Activated naive CD8-positive, alpha-beta T cell (primary cell): ENCODE results near the gene INVS.
"Not testable (repeated sequence)": the region's sequence is repeated elsewhere in the genome, so short reads cannot be mapped to it uniquely, and the experiment has no call there.

Experiments used
- H3K27ac Mint-ChIP-seq: one replicate; pipeline ENCODE4 v1.8.0; 2021; ENCODE audit warnings: mixed read lengths
- H3K27me3 Mint-ChIP-seq: one replicate; pipeline ENCODE4 v1.8.0; 2021; ENCODE audit warnings: mixed read lengths
- H3K36me3 Mint-ChIP-seq: one replicate; pipeline ENCODE4 v1.8.0; 2021; ENCODE audit warnings: mixed read lengths
- H3K4me1 Mint-ChIP-seq: one replicate; pipeline ENCODE4 v1.8.0; 2021; ENCODE audit warnings: low read depth, mixed read lengths
- H3K4me3 Mint-ChIP-seq: one replicate; pipeline ENCODE4 v1.8.0; 2021; ENCODE audit warnings: mild to moderate bottlenecking, mixed read lengths
- H3K9me3 Mint-ChIP-seq: one replicate; pipeline ENCODE4 v1.8.0; 2021; ENCODE audit warnings: low read depth, mixed read lengths

INVS gene

DNA sequence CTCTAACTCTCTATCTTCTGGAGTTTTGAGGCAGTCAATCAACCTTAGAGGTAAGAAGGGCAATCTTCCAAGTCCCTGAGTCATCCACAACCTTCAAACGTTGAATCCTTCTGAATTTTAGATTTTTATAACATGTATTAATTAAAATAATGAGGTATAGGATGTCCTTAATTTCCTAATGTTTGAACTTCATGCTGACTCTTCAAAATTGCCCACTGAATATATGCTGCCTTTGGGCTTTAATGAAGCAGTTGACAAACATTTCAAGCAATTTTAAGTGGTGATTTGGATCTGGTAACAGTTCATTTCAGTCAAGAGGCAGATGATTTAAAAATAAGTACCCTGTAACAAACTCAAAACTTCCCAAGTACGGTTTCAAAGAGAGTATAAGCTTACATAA lies 26.2 kb upstream of the INVS start:
- Mint-ChIP-seq H3K9me3 (no peaks in the 10 kb centered on the region), H3K27me3 (no peaks in the 10 kb centered on the region), H3K4me3 (no peak overlapping the region), H3K27ac (no peak overlapping the region), H3K4me1 (peaks cover 22% of the 10 kb centered on the region), H3K36me3 (peaks cover 12% of the 10 kb centered on the region)

DNA sequence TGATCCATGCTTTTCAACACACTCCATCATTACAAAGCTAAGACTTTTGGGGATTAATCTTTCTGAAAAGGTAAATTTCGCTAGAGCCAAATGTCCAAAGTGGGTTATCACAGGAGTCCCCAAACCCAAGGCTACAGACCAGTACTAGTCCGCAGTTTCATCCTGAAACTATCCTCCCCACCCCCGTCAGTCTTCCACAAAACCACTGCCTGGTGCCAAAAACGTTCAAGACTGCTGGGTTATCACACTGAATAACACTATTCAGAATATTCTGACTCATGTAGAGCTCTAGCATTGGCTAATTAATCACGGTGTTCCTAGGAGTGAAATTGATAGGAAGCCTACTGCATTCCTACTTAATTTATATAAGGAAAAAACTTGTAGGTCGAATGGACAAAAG lies 24.9 kb upstream of the INVS start:
- Mint-ChIP-seq H3K9me3 (no peaks in the 10 kb centered on the region), H3K4me1 (peaks cover 26% of the 10 kb centered on the region), H3K27ac (no peak overlapping the region), H3K4me3 (no peak overlapping the region), H3K36me3 (peaks cover 15% of the 10 kb centered on the region), H3K27me3 (no peaks in the 10 kb centered on the region)

DNA sequence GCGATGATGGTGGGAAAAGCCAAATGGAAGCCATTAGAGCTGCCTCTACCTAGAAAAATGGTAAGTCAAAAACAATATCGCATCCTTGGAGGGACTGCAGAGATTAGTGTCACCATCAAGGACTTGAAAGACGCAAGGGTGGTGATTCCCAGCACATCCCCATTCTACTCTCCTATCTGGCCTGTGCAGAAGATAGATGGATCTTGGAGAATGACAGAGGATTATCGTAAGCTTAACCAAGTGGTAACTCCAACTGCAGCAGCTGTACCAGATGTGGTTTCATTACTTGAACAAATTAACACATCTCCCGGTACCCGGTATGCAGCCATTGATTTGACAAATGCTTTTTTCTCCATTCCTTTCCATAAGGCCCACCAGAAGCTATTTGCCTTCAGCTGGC lies 24.1 kb upstream of the INVS start:
- Mint-ChIP-seq H3K4me1 (peaks cover 28% of the 10 kb centered on the region), H3K36me3 (peaks cover 15% of the 10 kb centered on the region), H3K9me3 (no peaks in the 10 kb centered on the region), H3K4me3 (no peak overlapping the region), H3K27ac (no peak overlapping the region), H3K27me3 (no peaks in the 10 kb centered on the region)

DNA sequence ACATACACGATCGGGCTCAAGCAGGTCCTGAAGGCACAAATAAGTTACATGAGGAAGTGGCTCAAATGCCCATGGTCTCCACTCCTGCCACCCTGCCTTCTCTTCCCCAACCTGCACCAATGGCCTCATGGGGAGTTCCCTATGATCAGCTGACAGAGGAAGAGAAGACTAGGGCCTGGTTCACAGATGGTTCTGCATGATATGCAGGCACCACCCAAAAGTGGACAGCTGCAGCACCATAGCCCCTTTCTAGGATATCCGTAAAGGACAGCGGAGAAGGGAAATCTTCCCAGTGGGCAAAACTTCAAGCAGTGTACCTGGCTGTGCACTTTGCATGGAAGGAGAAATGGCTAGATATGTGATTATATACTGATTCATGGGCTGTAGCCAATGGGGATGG lies 22.8 kb upstream of the INVS start:
- H3K36me3 Mint-ChIP-seq = peaks cover 15% of the 10 kb centered on the region
- not testable (repeated sequence) for H3K27me3 Mint-ChIP-seq, H3K27ac Mint-ChIP-seq

DNA sequence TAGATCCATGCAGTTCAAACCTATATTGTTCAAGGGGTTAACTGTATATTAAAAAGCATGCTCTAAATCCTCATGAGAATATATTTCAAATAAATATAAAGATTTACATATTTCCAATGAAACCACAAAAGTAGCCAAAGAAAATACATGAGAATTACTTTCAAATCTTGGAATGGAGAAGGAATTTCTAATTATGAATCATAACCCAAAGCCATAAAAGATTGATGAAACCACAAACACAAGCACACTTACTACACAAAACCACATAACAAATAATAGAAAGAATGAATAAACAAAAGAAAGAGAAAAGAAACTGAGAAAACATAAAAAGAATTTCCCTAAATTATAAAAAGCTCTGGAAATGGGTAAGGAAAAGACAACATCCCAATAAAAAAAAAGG lies 16.3 kb upstream of the INVS start:
- H3K36me3 Mint-ChIP-seq = peaks cover 4% of the 10 kb centered on the region
- H3K27me3 Mint-ChIP-seq = no peaks in the 10 kb centered on the region
- no peaks in the 10 kb centered on the region for H3K9me3 Mint-ChIP-seq
- peak overlapping the region; percentile 50 for H3K27ac Mint-ChIP-seq
- H3K4me3 Mint-ChIP-seq = no peak overlapping the region
- peaks cover 76% of the 10 kb centered on the region for H3K4me1 Mint-ChIP-seq

More for the DNA sequence above, 22.8 kb upstream of the INVS start:
- not testable (repeated sequence) for H3K4me3 Mint-ChIP-seq, H3K9me3 Mint-ChIP-seq
- peaks cover 30% of the 10 kb centered on the region for H3K4me1 Mint-ChIP-seq

GRCh38 chr9:100083448-100084127 lies 15.5 kb upstream of the INVS start:
- peak overlapping the region; percentile 50 for H3K27ac Mint-ChIP-seq
- H3K4me1 Mint-ChIP-seq = peaks cover 85% of the 10 kb centered on the region
- no peaks in the 10 kb centered on the region for H3K27me3 Mint-ChIP-seq
- H3K36me3 Mint-ChIP-seq = peaks cover 4% of the 10 kb centered on the region
- H3K9me3 Mint-ChIP-seq = no peaks in the 10 kb centered on the region
- peak overlapping the region; percentile 56 for H3K4me3 Mint-ChIP-seq

DNA sequence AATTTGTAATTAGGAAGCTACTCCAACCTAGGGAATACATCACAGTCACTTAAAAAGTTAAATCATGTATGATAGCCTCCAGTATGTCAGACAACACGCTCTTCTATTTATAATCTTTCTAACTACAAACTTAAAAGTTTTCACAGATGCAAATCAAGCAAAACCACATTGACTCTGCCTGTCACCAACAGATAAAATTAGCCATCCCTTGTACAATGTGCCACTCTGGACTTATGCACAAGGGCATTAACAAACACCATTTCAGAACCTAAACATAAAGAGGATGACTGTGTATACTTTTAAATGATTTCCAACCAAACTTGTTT lies 15.0 kb upstream of the INVS start:
- H3K27ac Mint-ChIP-seq = peak overlapping the region; percentile 50

DNA sequence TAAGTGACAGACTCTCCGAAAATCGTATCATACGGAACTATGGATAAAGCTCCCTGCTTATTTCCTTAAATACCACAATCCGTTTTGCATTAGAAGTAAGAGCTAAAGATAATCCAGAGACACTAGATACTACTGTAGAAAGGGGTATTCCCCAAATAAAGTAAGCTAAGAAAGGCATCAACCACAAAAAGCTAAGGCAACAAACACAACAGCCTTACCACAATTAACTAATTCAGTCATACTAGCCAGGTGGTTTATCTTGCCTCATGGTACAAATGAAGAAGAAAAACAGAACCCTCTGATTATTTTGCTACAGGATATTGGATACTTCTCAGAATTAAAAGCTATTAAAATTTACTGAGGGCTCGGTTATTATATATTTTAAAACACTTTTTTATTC lies 14.3 kb upstream of the INVS start:
- Mint-ChIP-seq H3K36me3 (no peaks in the 10 kb centered on the region), H3K4me1 (peaks cover 84% of the 10 kb centered on the region), H3K27ac (peak overlapping the region; percentile 55), H3K27me3 (no peaks in the 10 kb centered on the region), H3K9me3 (no peaks in the 10 kb centered on the region), H3K4me3 (peak overlapping the region; percentile 63)

More for the DNA sequence above, 15.0 kb upstream of the INVS start:
- no peaks in the 10 kb centered on the region for H3K36me3 Mint-ChIP-seq
- no peak overlapping the region for H3K4me3 Mint-ChIP-seq
- H3K9me3 Mint-ChIP-seq = no peaks in the 10 kb centered on the region
- no peaks in the 10 kb centered on the region for H3K27me3 Mint-ChIP-seq
- peaks cover 82% of the 10 kb centered on the region for H3K4me1 Mint-ChIP-seq

DNA sequence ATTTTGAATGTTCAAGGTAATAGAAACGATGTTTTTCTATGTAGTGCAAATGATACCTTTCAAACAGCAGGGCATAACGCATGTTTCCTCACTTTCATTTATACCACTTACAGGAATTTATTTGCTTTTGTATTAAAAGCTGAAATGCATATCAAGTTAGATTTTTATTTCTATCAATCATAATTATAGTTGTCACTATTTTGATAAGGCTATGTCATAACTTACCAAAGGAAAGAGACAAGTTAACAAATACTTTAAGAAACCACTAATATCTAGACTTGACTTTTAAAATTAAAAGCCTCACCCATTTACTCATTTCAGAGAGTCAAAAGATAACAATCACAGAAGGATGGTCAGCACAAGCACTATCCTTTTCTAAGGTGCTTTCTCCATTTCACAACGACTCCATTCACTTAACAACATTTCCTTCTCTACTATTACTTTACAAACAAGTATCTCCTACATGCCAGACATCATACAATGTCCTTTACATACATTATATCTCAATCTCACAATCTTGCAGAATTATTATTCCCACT lies 12.9 kb upstream of the INVS start:
- Mint-ChIP-seq H3K4me1 (peaks cover 85% of the 10 kb centered on the region), H3K27me3 (no peaks in the 10 kb centered on the region), H3K9me3 (no peaks in the 10 kb centered on the region), H3K27ac (peak overlapping the region; percentile 42), H3K36me3 (no peaks in the 10 kb centered on the region), H3K4me3 (no peak overlapping the region)

DNA sequence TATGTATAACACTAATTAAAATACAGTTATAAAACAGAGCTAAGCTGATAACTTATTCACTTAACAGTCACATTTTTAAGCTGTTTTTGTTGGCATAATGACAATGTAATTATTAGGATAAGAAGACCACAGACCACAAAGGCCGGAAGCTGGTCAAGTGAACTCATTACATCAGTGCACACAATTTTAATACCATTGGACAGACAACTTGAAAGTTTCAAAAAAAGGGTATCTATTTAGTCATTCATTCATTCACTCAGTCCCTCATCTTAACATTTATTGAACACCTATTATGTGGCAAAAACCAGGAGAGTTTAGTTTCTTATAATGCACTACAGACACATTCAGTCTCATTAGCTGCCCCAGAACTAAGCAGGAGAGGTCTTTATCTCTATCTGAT lies 11.8 kb upstream of the INVS start:
- Mint-ChIP-seq H3K4me1 (peaks cover 84% of the 10 kb centered on the region), H3K9me3 (no peaks in the 10 kb centered on the region), H3K27ac (peak overlapping the region; percentile 24), H3K27me3 (no peaks in the 10 kb centered on the region), H3K4me3 (peak overlapping the region; percentile 45), H3K36me3 (peaks cover 2% of the 10 kb centered on the region)

GRCh38 chr9:100088202-100088601 lies 10.8 kb upstream of the INVS start:
- Mint-ChIP-seq H3K9me3 (no peaks in the 10 kb centered on the region), H3K4me3 (peak overlapping the region; percentile 45), H3K4me1 (peaks cover 81% of the 10 kb centered on the region), H3K27ac (peak overlapping the region; percentile 69), H3K36me3 (peaks cover 2% of the 10 kb centered on the region), H3K27me3 (no peaks in the 10 kb centered on the region)

DNA sequence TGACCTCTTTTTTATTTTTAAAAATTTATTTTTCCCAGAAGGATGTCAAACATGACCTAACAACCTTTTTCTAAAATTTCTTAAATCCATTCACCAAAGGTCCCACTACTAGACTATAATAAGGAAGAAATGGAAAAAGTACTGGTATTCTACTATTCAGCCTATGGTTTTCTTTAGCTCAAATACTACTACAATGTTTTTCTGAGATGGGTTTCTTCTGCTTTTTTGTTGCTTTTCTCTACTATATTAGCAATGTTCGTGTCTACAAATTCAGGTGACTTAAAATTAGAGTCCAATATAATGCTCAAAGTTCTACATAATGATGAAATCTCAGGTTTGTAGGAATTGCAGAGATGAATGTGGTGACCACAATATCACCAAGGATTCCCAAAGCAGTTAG lies 8.2 kb upstream of the INVS start:
- Mint-ChIP-seq H3K27me3 (no peaks in the 10 kb centered on the region), H3K4me1 (peaks cover 74% of the 10 kb centered on the region), H3K36me3 (peaks cover 2% of the 10 kb centered on the region), H3K4me3 (no peak overlapping the region), H3K27ac (no peak overlapping the region), H3K9me3 (no peaks in the 10 kb centered on the region)

GRCh38 chr9:100091650-100092049 lies 7.4 kb upstream of the INVS start:
- Mint-ChIP-seq H3K4me1 (peaks cover 73% of the 10 kb centered on the region), H3K27ac (no peak overlapping the region), H3K36me3 (peaks cover 2% of the 10 kb centered on the region), H3K4me3 (no peak overlapping the region), H3K27me3 (no peaks in the 10 kb centered on the region), H3K9me3 (no peaks in the 10 kb centered on the region)

- Mint-ChIP-seq H3K27me3 (no peaks in the 10 kb centered on the region), H3K4me1 (peaks cover 71% of the 10 kb centered on the region), H3K9me3 (no peaks in the 10 kb centered on the region), H3K4me3 (no peak overlapping the region), H3K27ac (peak overlapping the region; percentile 9), H3K36me3 (peaks cover 2% of the 10 kb centered on the region)
These were observed 7.0 kb upstream of the INVS start for GRCh38 chr9:100092066-100092465.

GRCh38 chr9:100094411-100094810 lies 4.6 kb upstream of the INVS start:
- H3K27me3 Mint-ChIP-seq, H3K27ac Mint-ChIP-seq, H3K4me3 Mint-ChIP-seq, H3K9me3 Mint-ChIP-seq, H3K36me3 Mint-ChIP-seq: not testable (repeated sequence)
- H3K4me1 Mint-ChIP-seq = peaks cover 64% of the 10 kb centered on the region

DNA sequence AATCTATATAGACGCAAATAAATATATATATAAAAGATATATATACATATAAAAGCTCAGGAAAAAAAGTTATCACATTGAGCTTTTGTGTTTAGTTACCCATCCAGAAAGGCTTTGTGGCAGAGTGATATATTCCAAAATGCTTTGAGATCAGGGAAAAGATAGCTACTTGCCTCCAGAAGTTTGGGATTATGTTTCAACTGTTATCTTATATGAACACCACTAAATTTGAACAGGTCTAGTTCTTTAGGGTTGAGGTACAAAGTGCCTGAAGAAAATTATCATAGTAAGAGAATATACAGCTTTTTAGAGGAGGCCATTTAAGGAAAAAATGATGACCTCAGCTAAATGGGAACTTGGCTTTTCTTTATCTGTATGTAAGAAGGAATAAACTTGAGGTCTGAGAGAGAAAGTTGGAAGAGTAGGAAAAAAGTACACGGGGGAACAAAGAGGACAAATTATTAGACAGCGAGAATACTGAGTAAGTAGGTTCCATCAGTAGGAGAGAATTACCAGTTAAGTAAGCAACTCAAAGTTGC lies 2.6 kb upstream of the INVS start:
- peaks cover 59% of the 10 kb centered on the region for H3K4me1 Mint-ChIP-seq
- H3K27ac Mint-ChIP-seq = peak overlapping the region; percentile 54
- H3K27me3 Mint-ChIP-seq = no peaks in the 10 kb centered on the region
- no peaks in the 10 kb centered on the region for H3K9me3 Mint-ChIP-seq
- peak overlapping the region; percentile 71 for H3K4me3 Mint-ChIP-seq
- H3K36me3 Mint-ChIP-seq = peaks cover 2% of the 10 kb centered on the region
